MM.1S (cell line): ENCODE results near the gene DIP2B.

Source experiments
- EZH2phosphoT487 ChIP-seq: fragments of 300-600 bp; sonication (generic); IDR thresholded peaks from 2 replicates; pipeline ENCODE4 v1.6.1; 2018; ENCODE audit warnings: antibody characterized with exemption, low read length
- TF ChIP-seq, protein P1 (sequence below): fragments of 300-600 bp; sonication (generic); IDR thresholded peaks from 2 replicates; pipeline ENCODE4 v1.5.1; 2016; ENCODE audit warnings: antibody characterized with exemption, low read length, mixed read lengths

DNA sequence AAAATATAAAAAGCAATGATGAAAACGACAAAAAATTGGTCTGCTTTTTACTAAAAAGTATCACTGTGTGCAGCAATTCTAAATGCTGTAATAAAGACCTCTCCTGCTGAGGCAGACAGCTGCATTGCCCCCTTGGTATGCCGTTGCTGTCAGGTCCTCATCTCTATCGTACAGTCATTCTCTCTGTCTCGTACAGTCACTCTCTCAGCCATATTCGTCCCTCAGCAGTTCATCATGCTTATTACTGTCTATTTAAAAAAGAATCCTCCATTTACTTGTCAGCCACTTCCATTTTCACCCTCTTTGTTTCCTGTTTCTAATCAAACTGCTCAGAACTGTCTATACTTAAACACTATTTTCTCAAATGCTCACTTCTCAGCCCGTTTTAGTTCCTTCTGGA lies 123.6 kb downstream of the DIP2B start:
- TF ChIP-seq, protein P1, sequence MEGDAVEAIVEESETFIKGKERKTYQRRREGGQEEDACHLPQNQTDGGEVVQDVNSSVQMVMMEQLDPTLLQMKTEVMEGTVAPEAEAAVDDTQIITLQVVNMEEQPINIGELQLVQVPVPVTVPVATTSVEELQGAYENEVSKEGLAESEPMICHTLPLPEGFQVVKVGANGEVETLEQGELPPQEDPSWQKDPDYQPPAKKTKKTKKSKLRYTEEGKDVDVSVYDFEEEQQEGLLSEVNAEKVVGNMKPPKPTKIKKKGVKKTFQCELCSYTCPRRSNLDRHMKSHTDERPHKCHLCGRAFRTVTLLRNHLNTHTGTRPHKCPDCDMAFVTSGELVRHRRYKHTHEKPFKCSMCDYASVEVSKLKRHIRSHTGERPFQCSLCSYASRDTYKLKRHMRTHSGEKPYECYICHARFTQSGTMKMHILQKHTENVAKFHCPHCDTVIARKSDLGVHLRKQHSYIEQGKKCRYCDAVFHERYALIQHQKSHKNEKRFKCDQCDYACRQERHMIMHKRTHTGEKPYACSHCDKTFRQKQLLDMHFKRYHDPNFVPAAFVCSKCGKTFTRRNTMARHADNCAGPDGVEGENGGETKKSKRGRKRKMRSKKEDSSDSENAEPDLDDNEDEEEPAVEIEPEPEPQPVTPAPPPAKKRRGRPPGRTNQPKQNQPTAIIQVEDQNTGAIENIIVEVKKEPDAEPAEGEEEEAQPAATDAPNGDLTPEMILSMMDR: no peak
- no peak for TF ChIP-seq EZH2phosphoT487
